EH (cell line): ENCODE data around the gene SELENOV.

Experiments used
- DNase-seq: peaks from one replicate; pipeline ENCODE4 v3.0.0-alpha.2; 2015; ENCODE audit warnings: low read depth

Gene SELENOV

GRCh38 chr19:39520541-39521484 lies 5.9 kb downstream of the SELENOV start:
- no peak for DNase-seq

DNA sequence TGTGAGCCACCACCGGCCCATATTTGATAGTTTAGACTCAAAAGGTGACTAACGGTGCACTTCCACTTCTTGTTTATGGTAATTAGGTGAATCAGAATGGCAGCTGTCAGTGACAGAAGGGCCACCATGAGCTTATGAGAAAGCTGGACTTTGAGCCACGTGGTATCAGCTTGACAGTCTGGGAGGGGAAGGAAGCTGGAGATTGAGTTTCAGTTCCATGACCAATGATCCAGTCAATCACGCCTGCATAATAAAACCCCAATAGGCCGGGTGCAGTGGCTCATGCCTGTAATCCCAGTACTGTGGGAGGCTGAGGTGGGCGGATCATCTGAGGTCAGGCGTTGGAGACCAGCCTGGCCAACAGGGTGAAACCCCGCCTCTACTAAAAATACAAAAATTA lies 9.6 kb downstream of the SELENOV start:
- DNase-seq = no peak

DNA sequence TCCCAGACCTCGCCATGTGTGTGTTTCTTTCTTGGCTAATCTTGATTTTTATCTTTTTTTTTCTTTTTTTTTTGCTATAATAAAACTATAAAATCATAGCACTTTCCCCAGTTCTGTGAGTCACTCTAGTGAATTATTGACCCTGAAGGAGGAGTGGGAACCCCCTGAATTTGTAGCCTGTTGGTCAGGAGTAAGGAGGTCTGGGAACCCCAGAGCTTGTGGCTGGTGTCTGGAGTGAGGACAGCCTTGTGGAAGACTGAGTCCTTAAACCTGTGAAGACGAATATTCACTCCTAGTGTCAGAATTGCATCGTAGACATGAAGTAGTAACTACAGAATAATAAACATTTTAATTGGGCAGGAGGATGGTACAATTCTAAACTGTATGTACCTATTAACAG lies 10.3 kb downstream of the SELENOV start:
- DNase-seq = no peak

DNA sequence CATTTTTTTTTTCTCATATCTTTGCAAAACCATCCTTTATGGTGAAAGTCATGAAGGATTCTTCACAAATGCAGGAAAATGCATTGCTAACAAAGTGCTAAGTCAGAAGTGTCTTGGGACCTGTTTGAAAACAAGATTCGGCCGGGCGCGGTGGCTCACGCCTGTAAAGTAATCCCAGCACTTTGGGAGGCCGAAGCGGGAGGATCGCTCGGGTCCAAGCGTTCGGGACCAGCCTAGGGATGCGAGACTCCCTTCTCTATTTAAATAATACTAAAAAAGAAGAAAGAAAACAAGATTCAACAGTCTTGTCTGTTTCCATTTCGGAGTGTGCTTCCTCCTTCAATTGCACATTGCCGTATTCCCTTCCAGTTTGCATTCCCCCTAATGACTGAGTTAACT lies 16.9 kb downstream of the SELENOV start:
- no peak for DNase-seq

- DNase-seq = peak; percentile 96
Observed at GRCh38 chr19:39532233-39533002, 17.5 kb downstream of the SELENOV start, which contains the start of gene EID2B. EID2B (minus strand) TSS chr19:39532852; CDS start chr19:39532802, 50 bp downstream.

DNA sequence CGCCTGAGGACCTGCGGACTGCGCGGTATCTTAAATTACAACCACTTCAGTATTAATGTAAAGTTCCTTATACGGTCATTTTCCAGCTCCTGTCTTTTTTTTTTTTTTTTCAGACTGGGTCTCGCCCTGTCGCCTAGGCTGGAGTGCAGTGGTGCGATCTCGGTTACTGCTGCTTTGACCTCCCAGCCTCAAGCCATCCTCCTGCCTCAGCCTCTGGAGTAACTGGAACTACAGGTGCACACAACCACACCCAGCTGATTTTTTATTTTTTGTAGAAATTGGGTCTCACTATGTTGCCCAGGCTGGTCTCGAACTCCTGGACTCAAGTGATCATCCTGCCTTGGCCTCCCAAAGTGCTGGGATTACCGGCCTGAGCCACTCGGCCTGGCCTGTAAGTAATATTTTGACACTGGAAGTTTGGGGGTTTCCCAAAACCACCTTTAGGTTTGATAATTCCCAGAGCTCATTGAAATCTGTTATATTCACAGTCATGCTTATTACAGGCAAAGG lies 18.1 kb downstream of the SELENOV start:
- no peak for DNase-seq

GRCh38 chr19:39533791-39534190 lies 18.9 kb downstream of the SELENOV start:
- DNase-seq = no peak

DNA sequence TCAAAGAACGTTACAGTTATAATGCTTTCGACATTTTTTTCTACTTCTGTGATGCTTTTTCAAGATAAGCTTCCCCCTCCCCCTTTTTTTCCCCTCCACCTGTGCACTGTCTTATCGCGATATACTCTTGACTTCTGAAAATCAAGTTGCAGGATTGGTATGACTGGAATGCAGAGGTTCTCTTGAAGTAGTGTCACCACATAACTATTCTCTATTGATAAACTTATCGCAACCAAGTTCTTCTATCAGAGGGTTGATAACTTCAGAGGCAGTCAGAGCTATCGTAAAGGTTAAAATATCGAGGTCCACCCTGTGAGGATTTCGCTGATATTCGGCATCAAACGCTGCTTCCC lies 24.2 kb downstream of the SELENOV start:
- DNase-seq = no peak

GRCh38 chr19:39539518-39540332 lies 24.8 kb downstream of the SELENOV start, which contains the start of gene EID2:
EID2 (minus strand) TSS chr19:39540161; CDS start chr19:39540079, 82 bp downstream.
- peak; percentile 93 for DNase-seq

- DNase-seq = no peak
Observed at GRCh38 chr19:39540333-39540673, 25.4 kb downstream of the SELENOV start.

GRCh38 chr19:39542206-39542605 lies 27.3 kb downstream of the SELENOV start:
- DNase-seq = no peak

- no peak for DNase-seq
Observed at GRCh38 chr19:39543477-39543857, 28.5 kb downstream of the SELENOV start.

DNA sequence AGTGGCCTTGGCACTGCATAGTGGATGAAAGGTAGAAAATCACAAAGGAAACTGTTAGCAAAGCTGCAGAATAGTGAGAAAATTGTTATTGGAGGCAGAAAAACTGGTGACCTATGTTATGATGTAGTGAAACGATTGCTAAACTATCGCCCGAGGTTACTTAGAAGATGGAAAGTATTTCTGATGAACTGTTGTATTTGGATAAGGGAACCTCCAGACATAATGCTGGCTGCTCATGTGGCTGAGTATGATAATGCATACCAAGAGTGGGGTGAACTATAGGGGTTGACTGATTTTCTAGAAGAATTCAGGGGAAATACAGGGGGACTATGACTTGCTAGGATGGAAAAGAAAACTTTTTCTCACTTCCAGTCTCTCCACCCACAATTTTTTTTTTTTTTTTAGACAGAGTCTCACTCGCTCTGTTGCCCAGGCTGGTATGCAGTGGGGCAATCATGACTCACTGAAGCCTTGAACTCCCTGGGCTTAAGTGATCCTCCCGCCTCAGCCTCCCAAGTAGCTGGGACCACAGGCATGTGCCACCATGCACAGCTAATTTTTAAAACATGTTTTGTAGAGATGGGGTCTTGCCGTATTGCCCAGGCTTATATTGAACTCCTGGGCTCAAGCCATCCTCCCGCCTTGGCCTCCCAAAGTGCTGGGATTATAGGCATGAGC lies 29.4 kb downstream of the SELENOV start:
- DNase-seq = peak; percentile 60

GRCh38 chr19:39544911-39545310 lies 30.0 kb downstream of the SELENOV start:
- DNase-seq = no peak

GRCh38 chr19:39546599-39546998 lies 31.7 kb downstream of the SELENOV start:
- peak; percentile 3 for DNase-seq

GRCh38 chr19:39550197-39550596 lies 35.3 kb downstream of the SELENOV start:
- DNase-seq = no peak

DNA sequence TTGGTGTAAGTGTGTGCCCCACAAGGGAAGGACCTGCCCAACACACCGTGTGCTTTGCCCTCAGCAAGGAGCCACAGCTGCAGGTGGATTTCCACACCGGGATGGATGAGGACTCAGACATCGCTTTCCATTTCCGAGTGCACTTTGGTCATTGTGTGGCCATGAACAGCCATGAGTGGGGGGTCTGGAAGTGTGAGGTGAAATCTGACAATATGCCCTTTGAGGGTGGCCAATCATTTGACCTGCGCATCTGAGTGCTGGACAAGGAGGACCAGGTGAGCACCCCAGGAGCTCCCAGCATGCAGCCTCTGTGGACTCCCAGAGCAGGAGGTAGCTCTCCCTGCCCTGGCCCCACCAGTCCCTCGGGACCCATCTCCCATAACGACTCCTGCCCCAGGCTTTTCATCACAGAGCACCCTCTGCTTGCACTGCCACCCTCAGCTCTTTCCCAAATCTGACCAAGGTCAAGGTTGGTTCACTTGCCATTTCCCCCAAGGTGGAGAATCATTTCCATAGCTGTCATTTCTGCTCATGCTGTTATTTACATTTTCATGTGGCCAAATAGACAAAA lies 38.2 kb downstream of the SELENOV start:
- DNase-seq = no peak

DNA sequence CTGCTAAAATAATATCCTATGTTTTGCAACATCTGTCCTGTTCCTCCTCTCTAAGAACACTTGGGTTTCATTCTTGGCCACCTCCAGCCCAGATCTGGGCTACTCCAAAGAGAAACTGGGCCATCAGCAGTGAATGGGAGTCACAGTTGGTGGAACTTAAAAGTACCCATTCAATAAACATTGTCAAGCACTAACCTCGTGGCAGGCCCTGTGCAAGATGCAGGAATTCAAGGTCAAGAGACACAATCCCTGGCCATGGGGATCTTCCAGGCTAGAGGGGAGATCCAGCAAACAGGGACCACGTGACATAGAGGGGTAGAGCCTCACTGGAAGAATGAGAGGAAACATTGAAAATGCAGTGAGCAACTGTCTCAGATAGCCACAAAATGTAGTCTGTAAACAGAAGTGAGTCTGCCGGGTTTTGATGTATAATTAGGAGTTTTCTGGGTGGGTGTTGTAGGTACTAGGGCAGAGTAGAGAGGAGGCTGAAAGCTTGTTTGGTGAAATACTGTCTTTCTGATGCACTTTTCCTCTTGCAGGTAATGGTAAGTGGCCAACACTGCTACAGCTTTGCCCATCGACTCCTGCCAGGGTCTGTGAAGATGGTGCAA lies 39.9 kb downstream of the SELENOV start:
- no peak for DNase-seq

GRCh38 chr19:39555883-39556282 lies 40.9 kb downstream of the SELENOV start:
- no peak for DNase-seq

DNA sequence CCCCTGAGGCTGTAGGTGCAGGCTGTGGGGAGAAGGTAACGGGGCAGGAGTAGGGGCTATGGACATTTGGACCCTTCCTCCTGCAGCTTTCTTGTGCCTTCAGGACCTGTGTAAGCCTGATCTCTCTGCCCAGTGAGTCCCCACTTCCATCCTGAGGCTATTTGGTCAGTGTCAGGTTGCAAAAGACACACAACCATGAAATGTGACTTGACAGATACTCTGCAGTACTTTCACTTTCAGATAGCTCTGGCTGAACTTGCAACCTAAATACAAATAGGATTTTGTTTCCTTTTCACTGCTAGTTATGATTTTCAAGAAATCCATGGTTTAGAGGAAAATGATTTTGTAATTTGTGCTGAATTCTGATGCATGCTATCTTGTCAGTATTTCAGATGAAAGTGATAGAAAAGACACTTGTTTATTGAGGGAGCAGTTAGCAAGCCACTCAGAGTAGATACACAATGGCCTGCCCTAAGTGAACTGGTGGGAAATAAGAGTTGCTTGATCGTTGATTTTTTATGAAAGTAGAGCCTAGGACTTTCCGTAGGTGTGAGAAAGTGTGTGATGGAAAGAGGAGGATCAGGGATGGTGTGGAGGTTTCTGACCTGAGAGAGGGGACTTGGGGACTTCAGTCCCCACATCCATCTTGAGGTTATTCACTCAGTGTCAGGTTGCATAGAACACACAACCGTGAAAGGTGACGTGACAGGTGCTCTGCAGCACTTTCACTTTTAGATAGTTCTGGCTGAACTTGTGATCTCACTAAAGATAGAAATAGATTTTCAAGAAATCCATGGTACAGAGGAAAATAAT lies 43.1 kb downstream of the SELENOV start:
- DNase-seq = peak; percentile 32
